Measurements from ENCODE around the gene CARD9.

DNA sequence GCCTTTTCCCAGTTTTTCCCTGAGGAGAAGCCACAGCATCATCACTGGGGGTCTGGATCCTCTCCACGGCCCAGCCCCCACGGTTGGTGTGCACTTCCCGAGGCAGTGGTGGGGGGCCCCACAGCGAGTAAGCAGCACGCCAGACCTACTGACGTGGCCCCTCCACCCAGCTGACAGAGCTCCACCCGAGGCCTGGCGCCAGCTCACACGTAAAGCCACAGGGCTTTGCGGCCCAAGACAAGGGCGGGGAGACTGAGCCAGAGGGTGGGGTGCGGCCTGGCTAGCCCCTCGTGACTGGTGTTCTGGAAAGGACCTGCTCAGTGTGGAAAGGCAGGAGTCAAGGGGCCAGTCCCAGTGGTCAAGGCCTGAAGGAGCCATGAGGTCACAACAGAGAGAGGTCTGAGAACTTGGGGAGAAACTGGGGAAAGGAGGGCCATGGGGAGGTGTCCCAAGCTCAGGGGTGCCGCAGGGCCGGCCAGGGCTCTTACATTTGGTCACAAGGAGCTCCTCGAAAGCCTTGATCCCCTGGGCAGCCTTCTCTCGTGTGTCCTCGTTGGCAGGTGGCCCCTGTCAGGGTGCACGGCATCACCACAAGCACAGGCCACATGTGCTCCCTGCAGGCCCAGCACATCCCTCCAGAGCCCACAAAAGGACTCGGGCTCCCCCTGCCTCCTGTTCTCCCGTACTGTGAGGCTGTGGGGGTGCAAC, 21.0 kb upstream of the CARD9 start:
- TF ChIP-seq CTCF (IDR thresholded peaks at IDR 0.05; ENCODE audit: low read length) (no peak), EZH2 (IDR thresholded peaks at IDR 0.05; ENCODE audit: borderline replicate concordance, low read length) (no peak)

Measured in OCI-LY1 (cell line).